Limb (tissue), 2 donors: ENCODE measurements around the gene ZNF230.

Experiments used
- DNase-seq, 2 donors: peaks; one replicate each; pipeline ENCODE4 v3.0.0-alpha.2; 2016; ENCODE audit errors: extremely low spot score in 2 of 2

The ZNF230 gene

GRCh38 chr19:44032001-44032610 is 29.3 kb downstream of the ZNF230 start:
- DNase-seq, result no peak

- no peak for DNase-seq
Measured at GRCh38 chr19:44042147-44042546, 39.4 kb downstream of the ZNF230 start.

DNA sequence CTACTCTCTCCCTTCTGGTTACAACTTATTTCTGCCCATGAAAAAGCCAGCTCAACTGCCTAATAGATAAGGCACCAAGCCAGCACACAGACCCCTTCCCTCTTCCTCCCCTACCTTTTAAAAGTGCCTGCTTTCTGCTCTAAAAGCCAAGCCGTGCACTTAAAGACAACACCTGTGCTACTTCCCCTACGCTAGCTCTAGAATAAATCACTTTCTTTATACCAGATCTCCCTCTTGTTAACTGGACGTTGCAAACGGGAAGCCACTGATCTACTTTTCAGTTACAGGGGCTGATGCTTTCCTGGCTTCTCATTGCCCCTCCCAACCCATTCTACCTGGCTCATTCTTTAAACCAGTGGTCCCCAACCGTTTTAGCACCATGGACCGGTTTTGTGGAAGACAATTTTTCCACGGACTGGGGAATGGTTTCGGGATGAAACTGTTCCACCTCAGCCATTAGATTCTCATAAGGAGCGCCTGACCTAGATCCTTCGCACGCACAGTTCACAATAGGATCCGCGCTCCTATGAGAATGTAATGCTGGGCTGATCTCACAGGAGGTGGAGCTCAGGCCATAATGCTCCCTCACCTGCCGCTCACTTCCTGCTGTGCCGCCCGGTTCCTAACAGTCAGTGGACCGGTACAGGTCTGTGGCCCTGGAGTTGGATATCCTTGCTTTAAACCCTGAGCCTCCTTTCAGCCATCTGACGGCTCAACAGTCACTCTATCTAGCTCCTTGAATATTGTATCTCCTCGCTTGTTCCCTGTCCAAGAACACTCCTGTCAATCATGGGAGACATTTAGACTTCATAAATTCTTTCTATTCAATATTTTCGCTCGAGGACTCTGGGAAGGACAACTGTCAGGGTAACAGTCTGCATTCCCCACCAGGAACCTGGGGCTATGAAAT is 48.2 kb downstream of the ZNF230 start:
- no peak for DNase-seq

- peak; percentile 95 to 97 for DNase-seq
Measured at GRCh38 chr19:44051650-44052402, 49.1 kb downstream of the ZNF230 start, which contains the start of gene ZNF223. Gene ZNF223 (plus strand): TSS chr19:44052036. CDS start chr19:44055177, 3,141 bp downstream.

- DNase-seq, result no peak
Measured at GRCh38 chr19:44055870-44056269, 53.1 kb downstream of the ZNF230 start.

GRCh38 chr19:44059229-44059628 is 56.5 kb downstream of the ZNF230 start:
- no peak for DNase-seq

DNA sequence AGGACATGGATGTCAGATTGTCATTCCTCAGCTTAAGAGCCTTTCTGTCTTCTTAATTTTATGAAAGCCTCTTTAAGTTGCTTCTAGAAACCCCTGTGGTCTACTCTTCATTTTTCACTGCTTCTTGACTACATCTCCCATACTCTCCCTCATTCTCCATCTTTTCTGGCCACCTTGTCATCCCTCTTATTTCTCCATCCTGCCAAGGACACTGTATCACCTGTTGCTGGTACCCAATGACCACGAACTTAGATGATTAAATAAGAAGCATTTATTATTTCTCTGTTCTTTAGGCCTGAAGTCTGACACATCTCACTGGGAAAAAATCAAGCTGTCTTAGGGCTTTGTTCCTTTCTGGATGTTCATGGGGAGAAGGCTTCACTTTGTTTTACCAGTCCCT is 58.3 kb downstream of the ZNF230 start:
- no peak for DNase-seq
